Activated naive CD4-positive, alpha-beta T cell treated with anti-CD3 and anti-CD28 coated beads, Interleukin-2, amount 50 U/mL, for 72 hours (primary cell): Measurements from ENCODE around the gene DCAF8. TPM values are rescaled to one million over a fixed set of nuclear protein-coding genes. Genes with fewer than 3 reads are reported as not detected.

Experiments used
- ATAC-seq, 2 donors: fragments of 150-1000 bp; cut with Tn5 transposase; 2 replicates each; pipeline ENCODE4 v1.10.0; 2021; ENCODE audit warnings: mild to moderate bottlenecking in 2 of 2, moderate library complexity in 2 of 2
- DNase-seq, 2 donors: peaks; one replicate each; pipeline ENCODE4 v3.0.0; 2021 to 2022; ENCODE audit warnings: low spot score in 2 of 2
- H3K27ac Mint-ChIP-seq, 2 donors: one replicate each; pipeline ENCODE4 v1.8.0; 2022; ENCODE audit warnings: mild to moderate bottlenecking in 2 of 2, mixed read lengths in 2 of 2
- H3K36me3 Mint-ChIP-seq, 2 donors: one replicate each; pipeline ENCODE4 v1.8.0; 2022; ENCODE audit warnings: mixed read lengths in 2 of 2
- H3K9me3 Mint-ChIP-seq, 2 donors: one replicate each; pipeline ENCODE4 v1.8.0; 2022; ENCODE audit warnings: mixed read lengths in 2 of 2
- total RNA-seq, 2 donors: library from RNA; stranded (reverse); gene quantifications; one replicate each; pipeline ENCODE4 v1.2.3, GENCODE V29; 2022

DCAF8 gene
- total RNA-seq, 2 donors from 2014 or later: 124 to 170 TPM

DNA sequence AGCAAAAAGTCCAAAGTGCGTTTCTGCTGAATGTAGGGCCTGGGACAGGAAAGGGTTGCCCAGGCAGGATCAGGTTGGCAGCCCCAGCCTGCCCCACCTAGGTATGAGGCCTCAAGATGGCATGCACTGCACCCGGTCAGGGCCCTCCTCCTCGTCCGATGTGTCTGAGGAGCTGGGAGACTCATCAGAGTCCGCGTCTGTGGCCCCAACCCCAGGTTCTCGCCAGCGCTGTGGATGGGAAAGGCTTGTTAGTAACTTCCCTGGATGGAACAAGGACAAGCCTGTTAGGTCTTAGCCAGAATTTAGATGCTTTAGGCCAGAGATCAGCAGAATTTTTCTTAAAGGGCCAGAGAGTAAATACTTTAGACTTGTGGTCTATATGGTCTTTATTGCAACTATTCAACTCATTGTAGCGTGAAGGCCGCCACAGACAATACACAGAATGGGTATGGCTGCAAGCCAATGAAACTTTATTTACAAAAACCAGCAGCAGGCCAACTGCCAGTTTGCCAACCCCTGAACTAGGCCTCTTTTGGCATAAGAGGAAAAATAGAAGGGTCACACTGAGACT is 44.8 kb downstream of the DCAF8 start:
- ATAC-seq (no peak), DNase-seq (no peak)
- peak overlapping the region; percentile 32 to 57 for H3K27ac Mint-ChIP-seq
- peaks cover 0 to 4% of the 10 kb centered on the region in 2 donors for H3K36me3 Mint-ChIP-seq
- H3K9me3 Mint-ChIP-seq: no peaks in the 10 kb centered on the region

- H3K27ac Mint-ChIP-seq: no peak overlapping the region
- H3K36me3 Mint-ChIP-seq: peaks cover 0 to 4% of the 10 kb centered on the region in 2 donors
- ATAC-seq (no peak), DNase-seq (no peak)
- H3K9me3 Mint-ChIP-seq: no peaks in the 10 kb centered on the region
Measured at GRCh38 chr1:160216301-160216700, 46.0 kb downstream of the DCAF8 start.

- Mint-ChIP-seq H3K27ac (no peak overlapping the region), H3K9me3 (no peaks in the 10 kb centered on the region), H3K36me3 (peaks cover 0 to 4% of the 10 kb centered on the region in 2 donors)
- DNase-seq (no peak), ATAC-seq (no peak)
Measured at GRCh38 chr1:160214481-160215140, 47.7 kb downstream of the DCAF8 start.

DNA sequence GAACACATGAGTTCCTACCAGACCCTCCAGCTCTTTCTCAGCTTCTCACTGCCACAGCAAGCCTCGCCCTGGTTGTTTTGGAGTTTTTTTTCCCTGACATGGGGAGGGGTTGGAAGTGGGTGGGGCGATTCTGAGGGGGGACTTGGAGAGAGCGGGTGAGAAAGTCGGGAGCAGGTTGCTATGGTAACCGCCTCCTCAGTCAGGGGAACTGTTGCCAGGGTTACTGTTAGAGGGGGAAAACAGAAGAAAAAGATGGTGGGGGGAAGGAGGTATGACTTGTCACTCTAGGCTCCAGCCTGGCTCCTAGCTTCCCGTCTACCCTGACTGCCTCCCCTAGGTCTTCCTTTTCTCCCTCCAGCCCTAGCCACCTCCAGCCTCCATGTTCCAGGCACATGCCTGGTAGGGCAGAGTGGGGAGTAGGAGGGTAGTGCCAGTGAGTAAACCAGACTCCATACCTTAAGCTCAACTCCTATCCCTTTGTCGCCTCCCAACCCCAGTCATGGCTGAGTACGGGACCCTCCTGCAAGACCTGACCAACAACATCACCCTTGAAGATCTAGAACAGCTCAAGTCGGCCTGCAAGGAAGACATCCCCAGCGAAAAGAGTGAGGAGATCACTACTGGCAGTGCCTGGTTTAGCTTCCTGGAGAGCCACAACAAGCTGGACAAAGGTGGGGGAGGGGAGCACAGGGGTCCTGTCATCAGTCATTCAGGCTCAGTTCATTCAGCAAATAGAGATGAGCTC is 51.1 kb downstream of the DCAF8 start:
- DNase-seq (no peak), ATAC-seq (no peak)
- Mint-ChIP-seq H3K36me3 (peaks cover 0 to 4% of the 10 kb centered on the region in 2 donors), H3K27ac (peak overlapping the region in 1 of 2 donors; percentile 74), H3K9me3 (no peaks in the 10 kb centered on the region)

DNA sequence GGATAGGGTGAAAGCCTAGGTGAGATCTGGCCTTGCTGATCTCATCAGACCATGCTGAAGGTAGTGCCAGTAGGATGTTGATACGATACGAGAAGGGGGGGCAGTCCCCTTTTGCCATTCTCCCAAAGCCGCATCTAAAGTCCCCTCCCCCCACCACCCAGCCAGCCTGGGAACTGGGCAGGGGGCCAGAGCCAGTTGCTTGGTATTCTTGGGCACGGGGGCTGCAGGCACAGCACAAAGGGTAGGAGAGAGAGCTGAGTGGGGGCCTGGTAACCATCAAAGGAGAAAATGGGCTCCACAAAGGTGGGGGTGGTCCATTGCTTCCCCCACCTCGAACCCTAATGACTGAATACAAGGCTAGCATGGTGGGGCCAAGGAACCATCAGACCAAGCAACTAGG is 51.8 kb downstream of the DCAF8 start:
- no peak for DNase-seq
- peak overlapping the region; percentile 28 to 44 for H3K27ac Mint-ChIP-seq
- ATAC-seq: no peak
- H3K36me3 Mint-ChIP-seq: peaks cover 0 to 4% of the 10 kb centered on the region in 2 donors
- no peaks in the 10 kb centered on the region for H3K9me3 Mint-ChIP-seq

DNA sequence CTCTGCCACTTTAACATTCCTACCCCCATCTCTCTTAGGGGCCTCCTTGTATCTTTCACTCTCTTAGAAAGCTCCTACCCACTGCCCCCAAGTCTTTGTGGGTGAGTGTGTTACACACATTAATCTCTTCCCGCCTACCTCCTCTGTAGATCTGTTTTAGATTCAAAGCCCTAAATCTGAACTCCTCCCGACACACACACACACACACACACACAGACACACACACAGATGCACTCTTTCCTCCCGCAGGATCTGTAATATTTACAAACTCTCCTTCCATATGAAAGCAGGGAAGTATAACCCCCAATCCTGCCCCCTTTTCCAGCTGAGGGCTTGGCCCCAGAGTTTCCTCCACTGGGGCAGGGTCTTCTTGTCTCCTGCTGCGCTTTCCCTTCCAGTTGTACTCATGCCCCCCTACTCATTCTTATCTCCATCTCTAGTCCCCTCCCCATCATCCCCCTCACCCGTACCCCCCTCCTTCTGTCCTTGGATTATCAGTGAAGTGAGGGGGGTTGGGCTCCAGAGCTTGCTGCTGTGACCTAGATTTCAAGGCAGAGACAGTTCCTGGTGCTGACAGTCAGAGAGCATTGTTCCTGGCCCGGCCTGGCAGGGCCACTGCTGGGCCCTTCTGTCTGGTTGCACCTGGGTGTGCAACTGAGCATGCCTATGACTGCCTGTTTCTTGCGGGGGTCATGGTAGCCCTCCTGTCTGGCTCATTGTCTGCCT is 52.9 kb downstream of the DCAF8 start:
- Mint-ChIP-seq H3K27ac (peak overlapping the region; percentile 28 to 91), H3K36me3 (peaks cover 0 to 4% of the 10 kb centered on the region in 2 donors), H3K9me3 (no peaks in the 10 kb centered on the region)
- no peak for DNase-seq
- no peak for ATAC-seq

DNA sequence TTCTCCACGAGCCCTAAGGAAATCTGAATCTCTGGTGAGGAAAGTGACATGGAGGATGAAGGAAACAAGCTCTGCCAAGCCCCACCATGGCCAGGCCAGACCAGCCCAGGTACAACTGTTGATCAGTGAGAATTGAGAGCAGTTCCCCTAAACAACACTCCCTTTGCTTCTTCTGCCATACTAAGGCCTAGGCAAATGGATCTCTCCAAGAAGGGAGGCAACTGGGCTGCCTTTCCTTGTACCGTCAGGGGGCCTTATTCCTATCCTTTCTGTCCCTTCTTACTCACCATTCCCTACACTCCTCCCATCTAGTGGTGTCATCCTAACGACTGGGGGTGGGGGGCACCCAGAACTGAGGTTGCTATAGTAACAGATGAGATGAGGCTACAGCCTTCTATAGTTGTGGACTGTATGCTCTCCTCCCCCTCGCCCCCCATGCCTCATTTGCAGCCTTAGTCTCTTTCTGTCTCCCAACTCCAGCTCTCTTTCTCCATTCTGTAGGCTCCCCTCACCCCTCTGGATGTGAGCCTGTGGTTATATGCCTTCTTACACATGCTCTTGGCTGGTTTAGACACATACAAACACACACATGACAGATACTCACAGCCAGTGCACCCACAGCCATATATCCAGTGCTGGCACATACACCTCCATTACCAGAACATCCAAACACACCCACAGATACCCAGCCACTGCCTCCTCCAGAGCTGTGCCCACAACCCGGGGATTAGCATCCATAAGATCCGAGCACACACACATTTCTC is 53.6 kb downstream of the DCAF8 start:
- no peak for DNase-seq
- Mint-ChIP-seq H3K27ac (peak overlapping the region; percentile 28 to 91), H3K9me3 (no peaks in the 10 kb centered on the region), H3K36me3 (peaks cover 0 to 4% of the 10 kb centered on the region in 2 donors)
- ATAC-seq: no peak

DNA sequence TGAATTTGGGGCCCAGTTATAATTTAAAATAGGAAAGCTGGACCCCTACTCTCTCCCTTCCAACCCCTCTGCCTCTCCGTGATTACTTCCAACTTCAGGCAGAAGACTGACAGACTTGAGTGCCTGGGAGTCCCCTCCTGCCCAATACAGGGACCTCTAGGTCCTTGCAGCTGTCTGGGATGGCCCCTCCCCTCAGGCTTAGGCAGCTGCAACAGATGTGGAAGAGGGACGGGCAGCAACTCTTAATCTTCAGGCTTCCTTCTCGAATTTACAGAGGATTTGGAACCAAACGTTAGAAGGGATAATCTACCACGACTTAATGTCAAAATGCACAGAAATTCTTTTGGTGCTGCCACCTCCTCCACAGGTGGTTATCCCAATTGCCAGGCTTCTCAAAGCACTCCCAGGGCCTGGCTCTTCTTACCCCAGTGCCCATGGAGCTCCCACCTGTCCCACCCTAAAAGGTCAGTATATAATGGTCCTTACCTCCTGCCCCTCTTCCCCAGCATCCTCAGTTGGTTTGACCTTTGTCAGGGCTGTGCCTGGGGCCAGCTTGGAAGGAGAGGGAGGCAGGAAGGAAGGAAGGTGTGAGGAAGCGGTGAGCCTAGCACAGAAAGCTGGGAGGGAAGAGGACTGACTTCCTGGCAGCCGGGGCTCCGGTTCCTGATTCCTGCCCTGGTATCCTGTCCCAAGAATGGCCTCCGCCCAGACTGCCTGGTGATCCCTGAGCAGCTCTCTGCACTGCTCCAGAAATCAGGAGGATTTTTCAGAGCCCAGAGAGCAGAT is 54.4 kb downstream of the DCAF8 start:
- H3K36me3 Mint-ChIP-seq: peaks cover 0 to under 1% of the 10 kb centered on the region in 2 donors
- H3K27ac Mint-ChIP-seq: peak overlapping the region; percentile 85 to 91
- DNase-seq: no peak
- no peaks in the 10 kb centered on the region for H3K9me3 Mint-ChIP-seq
- ATAC-seq: no peak

GRCh38 chr1:160207118-160207650 is 55.2 kb downstream of the DCAF8 start:
- H3K36me3 Mint-ChIP-seq: no peaks in the 10 kb centered on the region
- peak overlapping the region; percentile 85 to 91 for H3K27ac Mint-ChIP-seq
- ATAC-seq (no peak), DNase-seq (no peak)
- no peaks in the 10 kb centered on the region for H3K9me3 Mint-ChIP-seq

GRCh38 chr1:160206421-160207117 is 55.8 kb downstream of the DCAF8 start:
- Mint-ChIP-seq H3K27ac (peak overlapping the region; percentile 85 to 92), H3K9me3 (no peaks in the 10 kb centered on the region), H3K36me3 (no peaks in the 10 kb centered on the region)
- peak in 1 of 2 donors; percentile 18 for ATAC-seq
- DNase-seq: no peak

DNA sequence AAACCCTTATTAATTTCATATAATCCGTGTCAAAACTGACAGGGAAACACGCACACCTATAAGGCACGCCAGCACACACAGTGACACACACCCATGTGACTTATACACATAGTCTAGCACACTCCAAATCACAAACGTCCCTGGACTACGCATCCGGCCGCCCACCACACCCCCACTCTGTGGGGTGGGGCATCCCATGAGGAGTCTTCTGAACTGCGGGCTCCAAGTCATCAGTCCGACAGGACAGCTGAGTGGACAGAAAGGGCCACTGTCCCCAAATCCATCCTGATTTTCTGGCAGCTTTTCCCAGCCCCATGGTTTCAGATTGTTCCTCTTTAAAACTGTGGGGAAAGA is 56.3 kb downstream of the DCAF8 start:
- ATAC-seq (peak; percentile 76 to 86), DNase-seq (peak in 1 of 2 donors; percentile 31)
- H3K36me3 Mint-ChIP-seq: no peaks in the 10 kb centered on the region
- H3K27ac Mint-ChIP-seq: peak overlapping the region; percentile 85 to 92
- H3K9me3 Mint-ChIP-seq: no peaks in the 10 kb centered on the region

GRCh38 chr1:160205242-160206035 is 56.9 kb downstream of the DCAF8 start, which contains the start of gene PEA15:
TSS of gene PEA15 (plus strand) at chr1:160205384. CDS start at chr1:160211545, 6,161 bp downstream.
- Mint-ChIP-seq H3K36me3 (no peaks in the 10 kb centered on the region), H3K9me3 (no peaks in the 10 kb centered on the region), H3K27ac (peak within 1 kb of the TSS; percentile 85 to 93)
- ATAC-seq: peak; percentile 73 to 77
- peak; percentile 65 to 76 for DNase-seq

GRCh38 chr1:160204526-160205241 is 57.7 kb downstream of the DCAF8 start:
- H3K36me3 Mint-ChIP-seq: no peaks in the 10 kb centered on the region
- ATAC-seq: peak in 1 of 2 donors; percentile 25
- no peaks in the 10 kb centered on the region for H3K9me3 Mint-ChIP-seq
- H3K27ac Mint-ChIP-seq: peak overlapping the region; percentile 79 to 85
- peak in 1 of 2 donors; percentile 15 for DNase-seq
